Stimulated activated CD4-positive, alpha-beta T cell treated with anti-CD3 and anti-CD28 coated beads, Interleukin-2, amount 100 ng/mL, for 4 hours (primary cell): Measurements from ENCODE around the gene FCGR3B.
"Not testable (repeated sequence)": the region's sequence is repeated elsewhere in the genome, so short reads cannot be mapped to it uniquely, and the experiment has no call there.

Experiments used
- DNase-seq: peaks from one replicate; pipeline ENCODE4 v3.0.0-alpha.2; 2020; ENCODE audit warnings: low read depth

FCGR3B gene

GRCh38 chr1:161631076-161631475, at the start of gene FCGR3B:
TSS of gene FCGR3B (minus strand) at chr1:161631176. CDS start at chr1:161631094, 82 bp downstream.
- DNase-seq: no peak

DNA sequence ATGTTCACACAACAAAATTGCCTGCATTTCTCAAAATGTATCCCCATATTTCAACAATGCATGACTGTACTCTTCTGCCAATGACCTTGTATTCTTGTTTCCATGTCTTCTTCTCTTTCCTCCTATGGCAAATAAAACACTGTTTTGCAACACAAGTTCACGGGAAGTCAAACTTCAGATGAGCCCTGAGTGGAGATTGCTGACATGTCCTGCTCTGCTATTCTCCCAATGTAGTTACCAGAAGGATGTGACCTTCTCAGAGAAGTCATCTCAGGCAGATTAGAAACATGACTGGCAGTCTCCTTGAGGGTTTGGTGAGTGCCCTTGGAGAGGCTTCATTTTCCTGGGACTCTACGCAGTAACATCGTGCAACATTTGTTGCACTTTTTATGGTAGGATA, 47.5 kb upstream of the FCGR3B start:
- DNase-seq: no peak

DNA sequence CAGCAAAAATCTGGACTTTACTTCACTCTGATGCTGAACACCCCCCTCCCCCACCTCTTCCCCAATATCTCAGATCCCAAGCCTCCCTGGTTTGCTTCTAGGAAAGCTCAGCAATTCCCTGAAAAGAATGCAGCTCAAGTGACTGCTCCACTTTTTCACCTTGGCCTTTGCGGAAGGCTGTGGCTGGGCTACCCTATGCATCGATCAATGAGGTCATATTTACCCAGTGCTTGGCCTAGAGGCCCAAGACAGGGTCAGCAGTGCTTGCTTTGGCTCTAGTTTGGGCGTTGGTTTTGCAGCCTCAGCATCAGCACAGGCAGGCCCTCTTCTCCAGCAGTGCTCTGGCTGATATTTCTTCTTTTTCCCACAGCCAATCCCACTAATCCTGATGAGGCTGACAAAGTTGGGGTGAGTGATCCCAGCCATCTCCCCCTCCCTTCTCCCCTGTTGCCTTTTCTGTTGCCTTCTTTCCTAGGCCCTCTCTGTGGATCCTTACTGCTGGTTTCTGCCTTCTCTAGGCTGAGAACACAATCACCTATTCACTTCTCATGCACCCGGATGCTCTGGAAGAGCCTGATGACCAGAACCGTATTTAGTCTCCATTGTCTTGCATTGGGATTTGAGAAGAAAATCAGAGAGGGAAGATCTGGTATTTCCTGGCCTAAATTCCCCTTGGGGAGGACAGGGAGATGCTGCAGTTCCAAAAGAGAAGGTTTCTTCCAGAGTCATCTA, 46.1 kb upstream of the FCGR3B start:
- no peak for DNase-seq

- DNase-seq: no peak
These were observed 45.5 kb upstream of the FCGR3B start for GRCh38 chr1:161676441-161676840.

DNA sequence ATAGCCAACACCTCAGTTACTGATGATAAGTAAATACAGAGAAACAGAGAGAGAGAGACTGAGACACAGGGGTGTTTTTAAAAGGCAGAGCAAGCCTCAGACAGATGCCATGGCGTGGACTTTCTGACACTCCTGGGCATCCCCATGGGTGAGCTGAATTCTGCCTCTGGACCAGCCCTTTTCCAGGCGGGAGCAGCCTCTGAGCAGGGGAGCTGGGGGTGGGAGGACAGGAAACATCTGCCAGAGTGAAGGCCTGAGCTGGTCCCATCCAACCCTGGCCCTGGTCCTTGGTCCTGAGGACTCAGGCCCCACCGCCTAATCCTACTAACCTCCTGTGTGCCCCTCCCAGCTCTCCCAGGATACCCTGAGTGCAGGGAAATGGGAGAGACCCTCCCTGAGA, 43.9 kb upstream of the FCGR3B start:
- not testable (repeated sequence) for DNase-seq

DNA sequence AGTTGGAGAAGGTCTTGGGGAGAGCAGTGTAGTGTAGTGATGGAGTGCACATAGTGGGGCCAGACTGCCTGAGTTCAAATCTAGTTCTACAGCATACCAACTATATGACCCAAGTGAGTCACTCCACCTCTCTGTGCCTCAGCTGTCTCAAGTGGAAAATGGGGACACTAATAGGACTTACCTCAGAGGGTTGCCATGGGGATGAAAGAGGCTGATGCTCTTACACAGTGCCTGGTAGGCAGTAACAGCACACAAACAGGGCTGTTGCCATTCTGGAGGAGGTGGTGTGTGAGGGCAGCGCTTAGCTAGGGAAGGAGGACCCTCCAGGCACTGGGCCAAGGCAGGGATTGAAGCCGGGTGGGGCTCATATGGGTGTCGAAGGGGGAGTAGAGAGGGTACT, 43.5 kb upstream of the FCGR3B start:
- not testable (repeated sequence) for DNase-seq

DNA sequence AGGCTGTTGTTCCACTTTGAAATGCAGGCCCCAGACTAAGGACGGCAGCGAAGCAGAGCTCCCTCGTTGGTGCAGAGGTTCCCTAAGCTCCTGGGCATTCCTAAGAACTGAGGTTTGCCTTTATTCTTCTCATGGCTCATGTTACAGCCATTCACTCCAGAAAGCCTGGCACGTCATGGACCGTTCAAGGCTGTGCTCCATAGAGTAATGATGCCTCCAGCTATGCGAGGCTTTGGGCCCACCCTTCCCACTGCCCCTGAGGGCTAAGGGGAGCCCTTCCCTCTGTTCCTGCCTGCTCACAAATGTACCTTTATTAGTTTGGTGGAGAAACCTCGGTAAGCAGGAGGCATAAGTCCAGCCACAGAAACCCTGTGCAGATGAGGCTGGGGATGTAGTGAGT, 42.5 kb upstream of the FCGR3B start:
- not testable (repeated sequence) for DNase-seq

DNA sequence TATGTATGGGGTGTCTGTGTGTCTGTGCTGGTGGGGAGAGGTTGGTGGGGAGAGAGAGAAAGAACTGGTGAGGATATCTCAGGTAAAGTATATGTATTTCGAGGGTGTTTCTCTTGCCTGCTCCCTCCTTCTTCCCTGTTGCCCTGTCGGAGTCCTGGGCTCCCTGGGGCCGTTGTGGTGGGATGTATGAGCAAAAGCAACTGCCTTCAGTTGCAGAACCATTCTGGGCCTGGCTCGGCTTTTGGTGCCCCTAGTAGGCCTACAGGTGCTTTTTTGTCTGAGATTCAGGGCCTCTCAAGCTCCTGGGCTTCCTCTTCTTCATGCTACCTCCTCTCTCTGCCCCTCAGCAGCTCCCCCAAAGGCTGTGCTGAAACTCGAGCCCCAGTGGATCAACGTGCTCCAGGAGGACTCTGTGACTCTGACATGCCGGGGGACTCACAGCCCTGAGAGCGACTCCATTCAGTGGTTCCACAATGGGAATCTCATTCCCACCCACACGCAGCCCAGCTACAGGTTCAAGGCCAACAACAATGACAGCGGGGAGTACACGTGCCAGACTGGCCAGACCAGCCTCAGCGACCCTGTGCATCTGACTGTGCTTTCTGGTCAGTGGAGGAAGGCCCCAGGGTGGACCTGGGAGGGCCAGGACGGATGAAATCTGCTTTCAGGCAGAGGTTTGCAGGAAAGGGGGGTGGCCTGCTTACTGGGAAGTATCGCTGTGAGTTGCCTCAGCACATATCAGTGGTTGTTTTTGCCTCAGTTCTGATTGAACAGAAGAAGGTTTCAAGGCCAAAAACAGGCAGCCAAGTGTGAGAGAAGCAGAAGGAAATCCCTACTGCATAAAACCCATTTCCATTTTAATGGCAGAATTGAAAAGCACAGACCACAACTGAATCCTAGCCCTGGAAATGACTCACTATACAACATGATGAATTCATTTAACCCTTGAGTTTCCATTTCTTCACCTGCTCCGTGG, 40.4 kb upstream of the FCGR3B start:
- not testable (repeated sequence) for DNase-seq

DNA sequence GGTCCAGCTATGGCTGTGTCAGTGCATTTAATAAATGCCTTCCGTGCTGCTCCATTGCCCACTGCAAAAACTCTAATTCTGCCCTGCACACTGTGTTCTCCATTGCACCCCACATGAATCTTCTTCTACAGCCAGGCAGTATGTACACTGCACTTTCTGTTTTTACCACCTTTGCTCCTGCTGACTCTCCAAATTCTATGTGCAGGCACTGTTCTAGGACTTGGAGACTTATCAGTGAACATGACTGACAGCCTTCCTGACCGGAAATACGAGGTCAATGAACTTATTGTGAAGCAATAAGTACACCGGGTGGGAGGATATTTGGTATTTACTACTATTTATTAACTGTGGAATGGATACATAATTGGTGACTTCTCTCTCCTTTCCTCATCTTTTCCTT, 33.7 kb upstream of the FCGR3B start:
- not testable (repeated sequence) for DNase-seq

DNA sequence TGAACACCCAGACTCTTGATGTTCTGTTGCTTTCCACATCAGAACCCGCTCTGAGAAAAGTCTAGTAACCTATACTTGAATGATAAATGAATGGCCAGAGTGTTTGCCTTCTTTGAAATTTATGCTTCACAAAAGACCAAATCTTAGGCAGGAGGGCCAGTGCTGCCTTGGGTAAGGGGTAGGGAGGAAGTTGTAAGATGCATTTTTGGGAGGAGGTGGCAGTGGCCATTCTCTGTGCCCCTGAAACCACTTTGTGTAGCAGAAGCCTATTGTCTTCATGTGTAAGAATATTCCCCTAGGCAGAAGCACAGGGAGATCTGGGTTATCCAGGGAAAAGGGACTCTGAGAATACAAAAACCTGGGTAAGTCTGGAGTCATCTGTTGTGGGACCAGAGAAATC, 32.6 kb upstream of the FCGR3B start:
- not testable (repeated sequence) for DNase-seq

- not testable (repeated sequence) for DNase-seq
These were observed 31.8 kb upstream of the FCGR3B start, which contains the start of gene FCGR2B for GRCh38 chr1:161662684-161663339. TSS of gene FCGR2B (plus strand) at chr1:161663143. CDS start at chr1:161663242, 99 bp downstream.

DNA sequence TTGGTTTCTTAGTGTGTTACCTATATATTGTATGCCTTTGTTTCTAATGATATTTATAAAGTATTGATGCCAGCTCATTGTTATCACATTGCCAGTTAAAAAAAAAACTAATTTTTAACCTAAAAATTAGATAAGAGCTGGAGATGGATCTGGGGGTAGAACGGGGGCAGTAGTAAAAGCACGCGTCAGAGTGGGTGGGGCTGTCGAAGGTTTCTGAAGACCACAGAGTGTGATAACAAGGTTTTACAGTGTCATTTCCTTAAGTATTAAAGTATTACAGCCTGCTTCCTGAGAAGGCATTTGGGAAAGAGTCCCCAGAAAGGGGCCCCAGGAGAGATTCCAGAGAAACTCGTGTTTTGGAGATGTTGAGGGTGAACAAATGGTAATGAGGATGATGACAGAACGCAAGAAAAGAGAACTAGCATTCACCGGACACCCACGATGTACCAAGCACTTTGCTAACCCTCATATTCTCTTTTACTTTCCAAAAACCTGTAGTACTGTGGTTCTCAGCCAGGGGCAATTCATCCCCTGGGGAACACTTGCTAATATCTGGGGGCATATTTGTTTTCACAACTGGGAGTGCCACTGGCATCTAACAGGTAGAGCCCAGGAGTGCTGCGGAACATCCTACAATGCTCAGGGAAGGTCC, 30.8 kb upstream of the FCGR3B start:
- DNase-seq: not testable (repeated sequence)

GRCh38 chr1:161658524-161658923, 27.5 kb upstream of the FCGR3B start:
- DNase-seq: not testable (repeated sequence)

DNA sequence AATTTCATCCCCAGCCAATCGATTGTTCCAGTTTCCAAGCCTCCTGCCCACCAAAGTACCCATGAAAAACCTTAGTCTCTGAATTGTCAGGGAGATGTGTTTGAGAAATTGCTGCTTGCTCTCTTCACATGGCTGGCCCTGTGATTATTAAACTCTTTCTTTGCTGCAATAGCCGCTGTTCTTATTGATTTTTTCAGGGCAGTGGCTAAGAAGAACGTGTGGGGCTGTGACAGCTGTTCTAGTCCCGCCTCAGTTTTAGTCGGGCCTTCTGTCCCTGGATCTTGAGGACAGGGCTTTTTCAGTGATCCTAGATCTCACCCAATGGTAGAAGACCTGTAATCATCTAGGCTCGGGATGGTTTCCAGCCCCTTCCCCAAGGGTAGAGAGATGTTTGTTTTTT, 23.0 kb upstream of the FCGR3B start:
- DNase-seq: not testable (repeated sequence)

- DNase-seq: not testable (repeated sequence)
These were observed 22.6 kb upstream of the FCGR3B start for GRCh38 chr1:161653541-161653940.

DNA sequence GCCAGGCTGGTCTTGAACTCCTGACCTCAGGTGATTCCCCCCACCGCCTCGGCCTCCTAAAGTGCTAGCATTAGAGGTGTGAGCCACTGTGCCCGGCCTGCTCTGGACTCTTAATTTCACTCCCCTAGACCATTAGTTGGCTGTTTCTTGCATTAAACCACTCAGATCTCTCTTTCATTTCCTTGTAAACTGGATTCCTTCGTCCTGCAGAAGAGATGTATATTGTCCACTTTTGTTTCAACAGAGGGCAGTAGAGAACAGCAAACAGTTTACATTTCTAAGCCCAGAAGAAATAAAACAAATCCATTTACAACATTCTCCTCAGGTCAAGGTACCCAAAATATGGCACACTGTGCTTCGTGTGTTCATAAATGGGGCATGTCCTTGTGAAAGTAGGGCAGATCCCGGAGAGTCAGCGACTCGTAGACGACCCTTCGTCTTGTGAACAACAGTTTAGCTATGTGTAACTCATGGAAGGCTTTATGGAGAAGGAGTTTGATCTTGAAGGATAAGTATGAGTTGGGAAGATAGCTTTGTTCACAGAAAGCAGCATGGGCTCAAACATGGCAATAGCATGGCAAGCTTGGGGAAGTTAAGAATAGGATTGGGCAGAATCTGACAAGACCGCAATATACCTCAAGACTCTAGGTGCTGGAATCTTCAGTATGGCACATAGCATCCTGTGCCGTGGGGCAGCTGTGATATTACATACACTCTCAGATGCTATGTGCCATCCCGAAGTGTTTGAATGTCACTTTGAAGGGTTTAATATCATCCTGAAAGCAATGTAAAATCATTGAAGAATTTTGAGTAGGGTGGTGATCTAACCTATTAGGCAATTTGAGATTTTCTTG, 16.8 kb upstream of the FCGR3B start:
- not testable (repeated sequence) for DNase-seq

DNA sequence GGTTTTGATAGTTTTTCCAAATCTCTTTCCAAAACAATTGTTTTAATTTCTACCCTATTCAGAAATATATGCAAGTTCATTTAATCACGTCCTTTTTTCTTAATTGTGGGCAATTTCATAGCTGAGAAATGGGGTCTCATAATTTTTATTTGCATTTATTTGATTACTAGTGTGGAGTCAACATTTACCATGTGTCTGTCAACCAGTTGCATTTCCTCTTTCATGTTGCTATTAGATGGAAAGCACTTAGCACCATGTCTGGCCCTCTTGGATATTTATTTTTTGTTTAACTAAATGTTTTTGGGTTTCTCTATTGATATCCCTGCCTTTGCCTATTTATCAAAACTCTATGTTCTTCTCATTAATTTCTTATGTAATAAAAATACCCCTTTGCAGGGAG, 13.9 kb upstream of the FCGR3B start:
- not testable (repeated sequence) for DNase-seq

DNA sequence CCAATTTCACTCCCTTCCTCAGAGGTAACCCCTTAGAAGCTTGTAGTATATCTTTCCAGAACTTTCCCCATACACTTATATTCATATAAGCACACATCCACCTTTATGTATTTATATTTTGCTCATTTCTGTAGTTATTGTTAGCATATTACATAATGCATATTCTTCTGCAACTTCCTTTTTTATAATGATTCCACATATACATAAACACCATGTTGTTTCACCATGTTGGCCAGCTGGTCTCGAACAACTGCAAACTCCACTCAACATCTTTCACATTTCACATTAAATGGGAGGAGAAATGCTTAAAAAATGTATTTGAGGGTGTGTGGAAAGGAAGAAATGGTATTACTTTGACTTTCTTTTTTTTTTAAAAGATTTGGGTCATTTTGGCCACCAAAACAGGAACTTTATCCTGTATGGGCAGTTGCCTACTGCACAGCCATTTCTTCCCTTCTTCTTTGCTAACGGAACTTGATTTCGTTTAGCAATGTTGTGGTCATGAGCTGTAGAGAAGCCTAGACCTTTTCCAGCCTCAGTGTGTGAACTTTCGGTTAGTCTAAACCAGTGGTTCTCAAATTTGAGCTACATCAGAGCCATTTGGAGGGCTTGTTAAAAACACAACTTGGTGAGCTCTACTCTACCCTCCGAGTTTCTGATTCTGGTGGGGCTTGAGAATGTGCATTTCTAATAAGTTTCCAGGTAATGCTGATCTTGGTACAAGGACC, 12.7 kb upstream of the FCGR3B start:
- not testable (repeated sequence) for DNase-seq

GRCh38 chr1:161642697-161643096, 11.7 kb upstream of the FCGR3B start:
- not testable (repeated sequence) for DNase-seq

- DNase-seq: not testable (repeated sequence)
These were observed 8.2 kb upstream of the FCGR3B start for GRCh38 chr1:161639203-161639602.
